ENCODE results near the gene SH3BP1. TPM values are rescaled to one million over a fixed set of nuclear protein-coding genes. Genes with fewer than 3 reads are reported as not detected.

The SH3BP1 gene
- total and polyA plus RNA-seq, 2 experiments from 2014 or later: 9.5 to 46.7 TPM

GRCh38 chr22:37628830-37629229 lies 10.6 kb upstream of the SH3BP1 start:
- Histone ChIP-seq H4K20me1 (replicated peaks; ENCODE audit: insufficient read depth) (no peaks in the 10 kb centered on the region), H3K9me2 (ENCODE audit: insufficient read depth) (no peaks in the 10 kb centered on the region), H3F3A (replicated peaks; ENCODE audit: low read depth) (no peaks in the 10 kb centered on the region; the same call in 1 of the 2 replicates), H2AFZ (no peak overlapping the region), H3K4me3 (no peak overlapping the region), H3K4me2 (no peak overlapping the region), H3K27ac (ENCODE audit: low read depth) (no peak overlapping the region), H3K4me1 (ENCODE audit: insufficient read depth) (peaks cover 8% of the 10 kb centered on the region), H3K27me3 (ENCODE audit: insufficient read depth) (no peaks in the 10 kb centered on the region), H3K36me3 (ENCODE audit: insufficient read depth) (no peaks in the 10 kb centered on the region; the same call in 1 of the 2 replicates), H3K79me2 (replicated peaks; ENCODE audit: insufficient read depth) (no peaks in the 10 kb centered on the region)
- no peak overlapping the region for H3K27ac Mint-ChIP-seq
- no peak for ATAC-seq
- TF ChIP-seq EZH2phosphoT487 (IDR thresholded peaks at IDR 0.05; ENCODE audit: unreplicated experiment) (no peak), EZH2 (IDR thresholded peaks at IDR 0.05; ENCODE audit: low read depth, unreplicated experiment) (no peak), JUNB (IDR thresholded peaks at IDR 0.05; ENCODE audit: unreplicated experiment) (no peak), ZNF331 (CRISPR knock-in tag; IDR thresholded peaks at IDR 0.05; ENCODE audit: low read depth) (no peak), CTCF (conservative IDR thresholded peaks at IDR 0.05; ENCODE audit: low read depth in 2 of 2) (no peak), POLR2AphosphoS5 (IDR thresholded peaks at IDR 0.05; ENCODE audit: low read depth) (no peak), ZNF462 (CRISPR knock-in tag; IDR thresholded peaks at IDR 0.05) (no peak), ZNF114 (CRISPR knock-in tag; IDR thresholded peaks at IDR 0.05) (no peak), STAT1 (IDR thresholded peaks at IDR 0.05; ENCODE audit: unreplicated experiment) (no peak), ETS1 (IDR thresholded peaks at IDR 0.05) (no peak), NANOG (IDR thresholded peaks at IDR 0.05; ENCODE audit: borderline replicate concordance) (no peak), CREB1 (CRISPR knock-in tag; IDR thresholded peaks at IDR 0.05; ENCODE audit: low read depth) (no peak)
- TF ChIP-seq, protein P1, sequence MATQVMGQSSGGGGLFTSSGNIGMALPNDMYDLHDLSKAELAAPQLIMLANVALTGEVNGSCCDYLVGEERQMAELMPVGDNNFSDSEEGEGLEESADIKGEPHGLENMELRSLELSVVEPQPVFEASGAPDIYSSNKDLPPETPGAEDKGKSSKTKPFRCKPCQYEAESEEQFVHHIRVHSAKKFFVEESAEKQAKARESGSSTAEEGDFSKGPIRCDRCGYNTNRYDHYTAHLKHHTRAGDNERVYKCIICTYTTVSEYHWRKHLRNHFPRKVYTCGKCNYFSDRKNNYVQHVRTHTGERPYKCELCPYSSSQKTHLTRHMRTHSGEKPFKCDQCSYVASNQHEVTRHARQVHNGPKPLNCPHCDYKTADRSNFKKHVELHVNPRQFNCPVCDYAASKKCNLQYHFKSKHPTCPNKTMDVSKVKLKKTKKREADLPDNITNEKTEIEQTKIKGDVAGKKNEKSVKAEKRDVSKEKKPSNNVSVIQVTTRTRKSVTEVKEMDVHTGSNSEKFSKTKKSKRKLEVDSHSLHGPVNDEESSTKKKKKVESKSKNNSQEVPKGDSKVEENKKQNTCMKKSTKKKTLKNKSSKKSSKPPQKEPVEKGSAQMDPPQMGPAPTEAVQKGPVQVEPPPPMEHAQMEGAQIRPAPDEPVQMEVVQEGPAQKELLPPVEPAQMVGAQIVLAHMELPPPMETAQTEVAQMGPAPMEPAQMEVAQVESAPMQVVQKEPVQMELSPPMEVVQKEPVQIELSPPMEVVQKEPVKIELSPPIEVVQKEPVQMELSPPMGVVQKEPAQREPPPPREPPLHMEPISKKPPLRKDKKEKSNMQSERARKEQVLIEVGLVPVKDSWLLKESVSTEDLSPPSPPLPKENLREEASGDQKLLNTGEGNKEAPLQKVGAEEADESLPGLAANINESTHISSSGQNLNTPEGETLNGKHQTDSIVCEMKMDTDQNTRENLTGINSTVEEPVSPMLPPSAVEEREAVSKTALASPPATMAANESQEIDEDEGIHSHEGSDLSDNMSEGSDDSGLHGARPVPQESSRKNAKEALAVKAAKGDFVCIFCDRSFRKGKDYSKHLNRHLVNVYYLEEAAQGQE (IDR thresholded peaks at IDR 0.05; ENCODE audit: unreplicated experiment): no peak
- no peaks in the 10 kb centered on the region; the same call in 1 of the 3 replicates for H3K9me3 Mint-ChIP-seq
- H3K27me3 Mint-ChIP-seq (ENCODE audit: insufficient read depth, low read depth, poor library complexity): peaks cover 4% of the 10 kb centered on the region
- H3K36me3 Mint-ChIP-seq (ENCODE audit: low read depth): peaks cover 9% of the 10 kb centered on the region; the same call in 2 of the 3 replicates
- DNase-seq (ENCODE audit: low spot score): no peak
- H3K4me1 Mint-ChIP-seq: peaks cover 6% of the 10 kb centered on the region
- no peak overlapping the region for H3K4me3 Mint-ChIP-seq

All from GM23338 (cell line).